H1 (cell line): Measurements from ENCODE around the gene NTRK1. TPM values are rescaled to one million over a fixed set of nuclear protein-coding genes. Genes with fewer than 3 reads are reported as not detected.

Experiments
- CHD1 ChIP-seq: IDR thresholded peaks from 2 replicates; pipeline ENCODE4 v1.6.1; 2012; ENCODE audit warnings: low read depth, low read length, improper control_type of control experiment
- HDAC2 ChIP-seq, 2 experiments: fragments of 300-600 bp in 1 of 2; sonication (generic) in 1 of 2; IDR thresholded peaks; 2 replicates each; pipeline ENCODE4 v1.6.1; 2011 to 2012; ENCODE audit warnings: low read depth in 2 of 2, low read length in 2 of 2, mild to moderate bottlenecking in 2 of 2, moderate library complexity in 2 of 2, borderline replicate concordance in 1 of 2, inconsistent platforms in 1 of 2
- RAD21 ChIP-seq, 2 experiments: IDR thresholded peaks in 1 of 2; conservative IDR thresholded peaks in 1 of 2; 2 replicates each; pipeline ENCODE4 v1.6.1; 2011; ENCODE audit warnings: low read depth in 2 of 2, low read length in 2 of 2, improper control_type of control experiment in 1 of 2, inconsistent platforms in 1 of 2, mild to moderate bottlenecking in 1 of 2, moderate library complexity in 1 of 2
- RNF2 ChIP-seq: fragments of 200-900, 300-1000 bp; sonication (generic); IDR thresholded peaks from 2 replicates; pipeline ENCODE4 v1.7.1; 2016; ENCODE audit warnings: borderline replicate concordance, low read depth, mild to moderate bottlenecking, antibody characterized with exemption, low read length; ENCODE audit not compliant: poor library complexity, severe bottlenecking; ENCODE audit errors: missing control alignments
- polyA plus RNA-seq, 7 experiments: library from polyadenylated mRNA; depleted of rRNA in 3 of 7; stranded (reverse) in 5 of 7; unstranded in 2 of 7; fragments of >200 nt in 5 of 7; fragments of 200-250 nt in 2 of 7; gene quantifications; 1 replicate in 5 of 7; 2 replicates in 1 of 7; 4 replicates in 1 of 7; pipeline versions ENCODE4 v1.2.1 to v1.2.3, GENCODE V29; 2011 to 2013; ENCODE audit warnings: missing spikeins in 2 of 7, mixed read lengths in 2 of 7
- total RNA-seq: library from RNA; stranded (reverse); fragmentation: NEBNext Ultra II Directional; extraction: Animal tissue kit (Norgen Biotek cat#: 25700); gene quantifications from 2 replicates; pipeline ENCODE4 v1.2.1, GENCODE V29; 2021
- TF ChIP-seq, protein P1 (sequence below): IDR thresholded peaks from 2 replicates; pipeline ENCODE4 v1.6.1; 2011; ENCODE audit warnings: low read depth, mild to moderate bottlenecking, low read length; ENCODE audit not compliant: insufficient read depth

The NTRK1 gene
- total and polyA plus RNA-seq, 2 of the 8 experiments (the other 6 are each of a cell fraction or from before 2014, with no cell fraction given), result 0.12 to 0.24 TPM

DNA sequence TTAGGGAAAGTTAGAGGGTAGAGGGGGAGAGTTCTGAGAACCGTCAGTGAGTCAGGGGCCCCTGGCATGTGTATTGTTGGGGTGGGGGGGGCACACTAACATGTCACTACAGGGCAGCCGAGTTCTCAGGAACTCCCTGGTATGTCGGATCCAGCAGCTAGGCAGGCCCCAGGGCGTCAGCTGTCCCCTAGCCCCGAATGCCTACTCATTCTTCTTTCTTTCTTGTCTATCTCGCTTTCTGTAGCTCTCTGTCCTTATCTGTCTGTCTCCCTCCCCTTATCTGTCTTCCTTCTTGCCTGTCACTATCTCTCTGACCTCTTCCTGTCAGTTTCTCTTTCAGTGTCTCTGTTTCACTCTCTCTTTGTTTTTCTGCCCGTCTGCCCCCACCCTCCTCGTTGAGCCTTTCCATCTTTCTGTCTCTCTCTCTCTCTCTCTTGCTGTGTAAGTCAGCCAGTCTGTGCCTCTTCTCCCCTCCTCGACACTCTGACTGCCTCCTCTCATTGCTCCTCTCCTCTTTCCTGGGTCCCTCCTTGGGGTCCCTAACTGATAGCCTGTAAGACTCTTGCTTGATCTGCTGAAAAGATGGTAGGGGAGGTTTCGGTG lies 2.4 kb downstream of the NTRK1 start (continued):
- TF ChIP-seq CHD1, result no peak
- no peak for TF ChIP-seq RNF2
- TF ChIP-seq, protein P1, sequence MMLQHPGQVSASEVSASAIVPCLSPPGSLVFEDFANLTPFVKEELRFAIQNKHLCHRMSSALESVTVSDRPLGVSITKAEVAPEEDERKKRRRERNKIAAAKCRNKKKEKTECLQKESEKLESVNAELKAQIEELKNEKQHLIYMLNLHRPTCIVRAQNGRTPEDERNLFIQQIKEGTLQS, result no peak
- TF ChIP-seq RAD21 (IDR thresholded peaks at IDR 0.05 in 1 of 2, conservative IDR thresholded peaks at IDR 0.05 in 1 of 2; ENCODE audit: low read depth in 2 of 2, low read length in 2 of 2), result no peak
- TF ChIP-seq HDAC2 (IDR thresholded peaks at IDR 0.05; ENCODE audit: borderline replicate concordance in 1 of 2, low read depth in 2 of 2, low read length in 2 of 2), result no peak
